ENCODE measurements around the gene DES.

DES gene

DNA sequence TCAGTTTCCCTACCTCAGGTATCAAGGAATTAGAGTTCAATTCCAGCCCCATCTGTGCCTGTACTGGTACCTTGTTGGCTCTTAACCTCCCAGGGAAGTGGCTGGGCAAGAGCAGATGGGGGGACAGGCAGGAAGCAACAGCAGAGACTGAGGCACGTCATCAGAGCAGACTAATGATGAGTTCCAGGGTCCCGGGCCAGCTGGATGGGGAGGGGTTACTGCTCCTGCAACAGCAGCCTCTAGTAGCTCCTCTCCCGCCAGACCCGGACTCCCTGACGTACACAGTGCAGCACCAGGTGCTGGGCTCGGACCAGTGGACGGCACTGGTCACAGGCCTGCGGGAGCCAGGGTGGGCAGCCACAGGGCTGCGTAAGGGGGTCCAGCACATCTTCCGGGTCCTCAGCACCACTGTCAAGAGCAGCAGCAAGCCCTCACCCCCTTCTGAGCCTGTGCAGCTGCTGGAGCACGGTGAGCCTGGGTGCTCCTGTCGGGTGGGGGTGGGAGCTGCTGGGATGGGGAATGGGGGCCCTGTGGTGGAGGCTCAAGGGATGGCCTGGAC is 54.5 kb downstream of the DES start:
- no peak for DNase-seq (ENCODE audit: low read depth, low spot score)

DNA sequence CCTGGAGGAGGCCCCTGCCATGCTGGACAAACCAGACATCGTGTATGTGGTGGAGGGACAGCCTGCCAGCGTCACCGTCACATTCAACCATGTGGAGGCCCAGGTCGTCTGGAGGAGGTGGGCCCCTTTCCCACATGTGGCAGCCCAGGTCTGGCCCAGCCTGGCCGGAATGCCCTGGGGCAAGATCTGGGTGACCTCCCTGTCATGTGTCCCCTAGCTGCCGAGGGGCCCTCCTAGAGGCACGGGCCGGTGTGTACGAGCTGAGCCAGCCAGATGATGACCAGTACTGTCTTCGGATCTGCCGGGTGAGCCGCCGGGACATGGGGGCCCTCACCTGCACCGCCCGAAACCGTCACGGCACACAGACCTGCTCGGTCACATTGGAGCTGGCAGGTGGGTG is 55.3 kb downstream of the DES start:
- no peak for DNase-seq (ENCODE audit: low read depth, low spot score)

DNA sequence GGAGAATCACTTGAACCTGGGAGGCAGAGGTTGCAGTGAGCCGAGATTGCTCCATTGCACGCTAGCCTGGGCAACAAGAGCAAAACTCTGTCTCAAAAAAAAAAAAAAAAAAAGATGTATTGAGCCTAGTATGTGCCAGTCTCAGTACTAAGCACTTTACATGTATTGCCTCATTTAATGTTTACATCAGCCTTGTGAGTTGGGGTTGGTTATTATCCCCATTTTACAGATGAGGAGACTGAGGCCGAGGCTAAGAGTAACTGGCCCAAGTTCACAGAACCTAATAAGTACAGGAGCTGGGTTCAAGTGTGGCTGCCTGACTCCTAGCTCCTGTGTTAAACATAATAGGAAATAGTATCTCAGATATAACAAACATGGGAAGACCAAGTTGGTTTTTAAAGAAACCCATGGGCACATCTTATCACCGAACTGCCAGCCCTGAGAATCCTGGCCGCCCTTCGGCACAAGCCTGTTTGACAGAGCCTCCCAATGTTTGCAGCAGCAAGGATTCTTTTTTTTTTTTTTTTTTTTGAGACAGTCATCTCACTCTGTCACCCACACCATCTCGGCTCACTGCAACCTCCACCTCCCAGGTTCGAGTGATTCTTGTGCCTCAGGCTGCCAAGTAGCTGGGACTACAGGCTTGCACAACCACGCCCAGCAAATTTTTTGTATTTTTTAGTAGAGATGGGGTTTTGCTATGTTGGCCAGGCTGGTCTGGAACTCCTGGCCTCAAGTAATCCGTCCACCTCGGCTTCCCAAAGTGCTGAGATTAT is 56.3 kb downstream of the DES start:
- DNase-seq (ENCODE audit: low read depth, low spot score), result no peak

DNA sequence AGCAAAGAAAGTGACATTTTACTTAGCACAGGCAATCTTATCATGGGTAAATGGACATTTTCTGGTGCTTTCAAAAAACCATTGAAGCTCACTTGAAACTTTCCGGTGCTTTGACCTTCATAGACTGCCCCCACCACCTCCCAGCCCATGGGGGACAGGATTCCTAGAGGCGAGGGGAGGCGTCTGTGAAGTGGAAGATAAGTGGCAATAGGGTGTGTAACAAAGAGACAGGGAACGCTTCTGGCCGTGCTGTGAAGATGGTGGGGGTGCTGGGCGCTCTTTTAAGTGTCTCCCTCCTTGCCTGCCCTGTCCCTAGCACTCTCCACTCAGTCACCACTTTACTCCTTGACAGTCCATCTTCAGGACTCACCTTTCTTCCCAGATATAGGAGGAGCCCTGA is 57.1 kb downstream of the DES start:
- no peak for DNase-seq (ENCODE audit: low read depth, low spot score)

DNA sequence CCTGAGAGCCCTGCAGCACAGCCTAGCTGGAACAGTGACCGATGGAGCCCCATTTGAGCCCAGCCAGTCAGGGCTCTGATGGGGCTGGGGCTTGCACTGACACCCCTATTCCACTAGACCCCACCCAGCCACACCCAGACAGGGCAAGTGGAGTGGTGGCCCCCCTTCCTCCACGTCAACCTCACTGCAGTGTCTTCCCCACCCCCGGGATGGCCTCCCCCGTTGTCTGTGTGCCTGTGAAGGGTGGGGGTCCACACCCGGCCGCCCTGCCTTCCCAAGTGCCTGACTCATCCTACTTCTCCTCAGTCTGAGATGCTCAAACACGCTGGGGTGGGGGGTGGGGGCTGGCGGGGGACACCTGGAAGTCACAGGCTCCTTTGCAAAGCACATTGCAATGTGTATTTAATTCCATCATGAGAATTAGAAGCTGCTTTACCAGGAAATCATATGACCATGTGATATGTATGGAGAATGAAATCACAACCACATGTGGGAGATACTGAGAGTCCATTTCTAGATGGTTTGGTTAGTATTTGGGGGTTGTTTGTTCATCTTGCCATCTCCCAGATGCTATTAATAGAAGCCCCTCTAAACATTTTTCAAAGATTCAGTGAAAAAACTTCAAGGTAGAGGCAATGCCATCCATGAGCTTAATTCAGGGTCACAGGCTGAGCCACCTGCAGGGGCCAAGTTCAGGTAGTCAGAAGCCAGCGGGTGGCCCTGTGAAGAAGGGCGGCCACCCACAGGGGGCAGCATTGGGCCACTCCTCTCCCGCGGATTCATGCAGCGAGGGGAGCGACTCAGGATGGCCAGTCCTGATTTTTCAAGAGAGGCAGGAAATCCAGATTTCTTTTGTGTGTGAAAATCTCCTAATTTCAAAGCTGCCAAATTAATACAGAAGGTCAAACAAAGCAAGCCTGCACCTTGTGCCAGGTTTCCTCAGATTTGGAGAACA is 57.8 kb downstream of the DES start:
- no peak for DNase-seq (ENCODE audit: low read depth, low spot score)
